Stimulated activated CD8-positive, alpha-beta memory T cell treated with anti-CD3 and anti-CD28 coated beads, Interleukin-4, amount 100 ng/mL, for 4 hours (primary cell): ENCODE results near the gene YBX3.
"Not testable (repeated sequence)": the region's sequence is repeated elsewhere in the genome, so short reads cannot be mapped to it uniquely, and the experiment has no call there.

ENCODE experiments used
- DNase-seq, 2 donors: peaks; one replicate each; pipeline ENCODE4 v3.0.0-alpha.2; 2020; ENCODE audit warnings: low read depth in 2 of 2, low spot score in 1 of 2

Gene YBX3

DNA sequence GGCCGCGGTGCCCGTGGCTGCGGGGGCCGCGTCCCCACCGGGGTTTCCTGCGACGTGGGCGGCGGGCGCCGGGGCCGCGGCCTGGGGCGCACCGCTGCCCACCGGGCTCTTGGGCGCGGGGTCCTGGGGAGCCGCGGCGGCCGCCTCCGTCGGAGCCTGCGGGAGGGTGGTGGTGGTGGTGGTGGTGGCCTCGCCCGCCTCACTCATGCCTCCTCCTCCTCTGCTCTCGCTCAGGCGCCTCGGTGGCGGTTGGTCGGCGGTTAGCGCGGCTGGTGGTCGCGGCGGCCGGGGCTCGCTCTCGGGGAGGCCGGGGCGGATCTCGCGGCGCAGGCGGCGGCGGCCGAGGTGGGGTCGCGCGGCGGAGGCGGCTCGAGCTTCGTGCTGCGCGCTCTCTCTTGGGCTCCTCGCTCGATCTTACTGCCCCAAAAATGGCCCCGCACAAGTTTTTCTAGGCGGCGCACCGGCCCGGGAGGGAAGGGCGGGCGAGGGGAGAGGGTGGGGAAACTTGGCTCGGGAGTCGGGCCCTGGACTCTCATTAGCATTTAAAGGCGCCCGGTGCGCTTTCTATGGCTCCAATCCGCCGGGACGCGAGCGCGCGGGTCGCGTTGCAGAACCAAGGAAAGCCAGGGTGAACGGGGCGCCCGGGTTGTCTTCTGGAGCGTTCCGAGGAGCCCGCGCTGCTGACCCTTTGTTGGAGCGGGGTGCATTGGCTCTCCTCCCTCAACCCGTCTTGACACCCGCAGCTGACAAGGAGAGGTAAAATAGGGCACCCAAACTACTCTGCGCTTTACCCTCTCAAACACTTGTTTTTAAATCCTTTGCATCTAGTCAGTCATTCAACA is at the start of gene YBX3:
TSS of gene YBX3 (minus strand) at position 419 of the 842 bp plus-strand sequence. CDS start at position 207, 212 bp downstream.
- DNase-seq: peak in 1 of 2 donors; percentile 18

GRCh38 chr12:10771132-10771733 is 48.1 kb upstream of the YBX3 start:
- DNase-seq: no peak

GRCh38 chr12:10759657-10760056 is 36.5 kb upstream of the YBX3 start:
- no peak for DNase-seq

- no peak for DNase-seq
Observed at GRCh38 chr12:10756194-10756593, 33.1 kb upstream of the YBX3 start.

GRCh38 chr12:10753059-10753458 is 29.9 kb upstream of the YBX3 start:
- no peak for DNase-seq

GRCh38 chr12:10750385-10750727 is 27.2 kb upstream of the YBX3 start:
- DNase-seq: no peak

DNA sequence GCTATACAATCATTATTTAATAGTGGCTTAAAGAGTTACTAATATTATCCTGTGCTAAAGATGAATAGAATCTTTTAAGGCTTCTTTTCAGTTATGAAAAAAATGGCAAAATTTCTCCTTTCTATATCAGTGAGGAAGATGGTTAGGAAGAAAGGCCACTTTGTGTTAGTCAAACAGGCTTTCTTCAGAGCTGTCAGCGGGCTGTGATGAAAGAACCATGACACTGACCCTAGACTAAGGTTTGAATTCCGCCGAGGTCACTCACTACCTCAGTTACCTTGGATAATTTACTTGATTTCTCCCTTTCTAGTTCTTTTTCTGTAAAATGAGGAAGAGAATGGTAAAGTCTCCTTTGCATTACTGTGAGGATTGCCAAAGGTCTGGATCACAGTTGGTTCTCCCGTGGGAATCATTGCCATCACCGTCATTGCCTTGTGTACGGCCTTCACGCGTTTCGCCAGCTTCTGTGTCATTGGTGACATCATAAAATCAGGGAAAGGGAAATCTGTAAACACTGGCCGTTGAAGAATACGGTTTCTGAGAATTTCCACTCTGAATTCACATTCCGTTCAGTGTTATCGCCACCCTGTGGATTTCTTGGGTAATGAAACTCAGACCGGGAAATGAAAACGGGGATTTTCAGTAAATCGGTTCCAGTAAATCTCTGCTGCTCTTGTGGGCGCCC is 26.7 kb upstream of the YBX3 start:
- DNase-seq: peak; percentile 32 to 46

DNA sequence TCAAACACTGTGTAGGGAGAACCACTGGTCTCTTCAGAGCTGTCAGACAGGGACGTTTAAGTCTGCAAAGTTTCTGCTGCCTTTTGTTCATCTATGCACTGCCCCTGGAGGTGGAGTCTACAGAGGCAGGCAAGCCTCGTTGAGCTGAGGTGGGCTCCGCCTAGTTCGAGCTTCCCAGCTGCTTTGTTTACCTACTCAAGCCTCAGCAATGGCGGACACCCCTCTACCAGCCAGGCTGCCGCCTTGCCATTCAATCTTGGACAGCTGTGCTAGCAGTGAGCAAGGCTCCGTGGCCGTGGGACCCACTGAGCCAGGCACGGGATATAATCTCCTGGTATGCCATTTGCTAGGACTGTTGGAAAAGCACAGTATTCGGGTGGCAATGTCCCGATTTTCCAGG is 24.6 kb upstream of the YBX3 start:
- no peak for DNase-seq

GRCh38 chr12:10743420-10743819 is 20.3 kb upstream of the YBX3 start:
- DNase-seq: not testable (repeated sequence)

- DNase-seq: no peak
Observed at GRCh38 chr12:10741845-10742244, 18.7 kb upstream of the YBX3 start.

- no peak for DNase-seq
Observed at GRCh38 chr12:10740182-10740581, 17.1 kb upstream of the YBX3 start.

GRCh38 chr12:10739157-10740118 is 16.3 kb upstream of the YBX3 start:
- no peak for DNase-seq

- no peak for DNase-seq
Observed at GRCh38 chr12:10737249-10737648, 14.1 kb upstream of the YBX3 start.

DNA sequence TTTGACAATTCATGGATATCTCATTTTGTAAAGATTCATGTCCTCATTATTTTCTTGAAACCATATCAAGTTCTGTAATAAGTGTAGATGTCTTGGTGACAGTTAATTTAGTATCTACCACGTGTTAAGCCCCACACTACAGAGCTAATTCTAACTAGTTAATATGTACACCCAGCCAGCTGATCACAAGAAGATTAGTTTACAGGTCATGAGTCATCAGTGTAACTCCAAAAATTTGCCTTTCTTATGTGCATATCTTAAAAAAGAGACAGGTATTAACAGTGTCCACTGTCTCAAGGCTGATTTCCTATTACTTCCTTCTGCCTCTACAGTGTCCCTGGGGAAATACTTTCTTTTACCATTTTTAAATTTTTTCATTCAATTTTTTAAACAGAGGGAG is 13.3 kb upstream of the YBX3 start:
- DNase-seq: no peak

DNA sequence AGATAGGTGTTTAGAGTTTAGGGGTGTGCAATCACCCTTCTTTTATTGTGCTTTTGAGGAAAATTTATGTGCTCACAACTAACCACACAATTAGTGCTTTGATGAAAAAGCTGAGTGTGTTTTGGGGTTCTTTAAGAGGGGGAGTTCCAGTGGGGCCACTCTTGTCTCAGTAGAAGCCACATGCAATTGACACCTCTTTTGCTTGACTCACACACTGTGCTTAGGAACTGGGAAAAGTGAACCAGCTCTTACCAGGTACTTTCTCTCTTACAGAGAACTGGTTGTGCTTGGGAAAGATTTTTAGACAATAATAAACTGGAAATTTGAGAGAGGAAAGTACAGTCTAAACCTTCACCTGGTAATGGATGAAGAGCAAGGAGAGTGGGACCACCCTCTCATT is 12.3 kb upstream of the YBX3 start:
- DNase-seq: no peak

DNA sequence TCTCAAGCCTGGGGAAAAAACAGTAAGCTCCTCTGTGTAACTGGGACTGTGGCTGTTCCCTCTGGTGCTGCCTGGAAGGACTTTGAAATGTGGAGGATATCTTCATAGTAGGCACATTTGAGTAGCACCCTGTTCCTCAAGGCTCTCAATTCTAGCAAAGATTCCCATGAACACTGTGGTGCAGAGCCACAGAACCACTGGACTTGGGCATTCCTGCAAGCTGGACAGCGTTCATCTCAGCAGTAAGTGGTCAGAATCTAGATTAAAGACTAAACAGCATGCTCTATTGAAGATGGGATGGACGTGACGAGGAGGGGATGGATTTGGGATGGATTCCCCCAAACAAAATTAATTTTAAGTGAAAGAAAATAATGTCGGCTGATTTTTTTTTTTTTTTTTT is 9.4 kb upstream of the YBX3 start:
- DNase-seq: no peak

- no peak for DNase-seq
Observed at GRCh38 chr12:10732066-10732465, 8.9 kb upstream of the YBX3 start.

DNA sequence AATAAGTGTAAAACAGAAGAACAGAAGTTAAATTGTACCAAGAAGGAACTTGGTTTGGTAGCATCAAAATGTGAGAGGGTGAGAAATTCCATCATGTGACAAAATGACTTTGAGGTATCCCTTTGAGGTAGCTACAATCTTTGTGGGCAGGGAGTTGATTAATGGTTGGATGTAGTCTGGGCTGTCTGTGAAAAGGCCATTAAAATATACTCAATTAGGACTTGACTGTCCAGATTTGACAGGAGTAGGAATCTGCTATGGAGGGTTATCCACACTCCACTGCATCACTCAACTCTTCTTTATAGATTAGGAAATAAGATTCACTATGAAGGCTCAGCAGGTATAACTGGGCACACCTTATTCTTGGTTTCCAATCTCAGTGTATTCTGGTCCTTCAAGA is 7.4 kb upstream of the YBX3 start:
- no peak for DNase-seq

DNA sequence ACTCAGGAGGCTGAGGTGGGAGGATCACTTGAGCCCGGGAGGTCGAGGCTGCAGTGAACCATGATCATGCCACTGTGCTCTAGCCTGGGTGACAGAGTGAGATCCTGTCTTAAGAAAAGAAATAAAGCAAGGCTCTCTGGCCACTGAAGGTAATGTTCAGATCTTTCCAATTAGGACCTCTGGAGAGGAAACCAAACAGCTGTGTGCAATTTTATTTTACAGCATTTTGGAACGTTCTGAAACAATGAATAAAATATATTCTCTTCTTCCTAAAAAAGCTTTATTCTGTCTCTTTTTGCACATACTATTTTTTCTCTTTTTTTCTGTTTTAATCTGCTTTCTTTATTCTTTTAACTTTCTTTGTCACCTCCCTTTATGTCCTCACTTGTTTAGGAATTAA is 5.0 kb upstream of the YBX3 start:
- DNase-seq: no peak

DNA sequence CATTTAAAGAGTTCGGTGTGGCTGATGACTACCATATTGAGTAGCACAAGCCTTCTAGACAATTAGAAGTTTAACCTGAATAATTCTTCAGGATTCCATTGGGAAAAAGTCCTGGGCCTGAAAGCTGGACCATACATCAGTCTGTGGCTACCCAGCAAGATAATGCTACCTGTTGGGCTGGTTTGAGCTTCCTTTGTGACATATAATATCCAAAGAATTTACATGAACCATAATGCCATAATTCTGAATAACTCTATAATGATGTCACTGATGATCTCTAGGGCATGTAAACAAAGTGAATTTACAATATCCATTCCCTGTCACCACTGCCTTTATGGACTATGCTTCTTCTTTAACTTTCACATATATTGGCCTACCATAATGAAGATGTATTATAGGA is 3.8 kb upstream of the YBX3 start:
- DNase-seq: no peak

GRCh38 chr12:10725003-10725402 is 1.9 kb upstream of the YBX3 start:
- DNase-seq: no peak
